ENCODE results near the gene FAF2. TPM values are rescaled to one million over a fixed set of nuclear protein-coding genes. Genes with fewer than 3 reads are reported as not detected.

FAF2 gene
- total RNA-seq, 1 donor from 2014 or later = 39.4 TPM

- DNase-seq (ENCODE audit: low spot score) = no peak
- intact Hi-C loops (cut with micrococcal nuclease) = no loop called here
- Mint-ChIP-seq H3K27me3 (ENCODE audit: low read depth) (no peaks in the 10 kb centered on the region), H3K27ac (no peak overlapping the region), H3K4me3 (ENCODE audit: low read depth) (no peak overlapping the region), H3K36me3 (ENCODE audit: low read depth) (no peaks in the 10 kb centered on the region), H3K9me3 (no peaks in the 10 kb centered on the region), H3K4me1 (ENCODE audit: low read depth) (peaks cover 12% of the 10 kb centered on the region)
Observed at GRCh38 chr5:176552332-176552869, 104.2 kb downstream of the FAF2 start.

GRCh38 chr5:176553260-176554085 lies 105.3 kb downstream of the FAF2 start:
- no peak for DNase-seq (ENCODE audit: low spot score)
- H3K36me3 Mint-ChIP-seq (ENCODE audit: low read depth) = no peaks in the 10 kb centered on the region
- H3K27me3 Mint-ChIP-seq (ENCODE audit: low read depth) = no peaks in the 10 kb centered on the region
- no peaks in the 10 kb centered on the region for H3K9me3 Mint-ChIP-seq
- intact Hi-C loops (cut with micrococcal nuclease) = no loop called here
- peaks cover 12% of the 10 kb centered on the region for H3K4me1 Mint-ChIP-seq (ENCODE audit: low read depth)
- no peak overlapping the region for H3K4me3 Mint-ChIP-seq (ENCODE audit: low read depth)
- no peak overlapping the region for H3K27ac Mint-ChIP-seq

- no peaks in the 10 kb centered on the region for H3K9me3 Mint-ChIP-seq
- peaks cover 7% of the 10 kb centered on the region for H3K27me3 Mint-ChIP-seq (ENCODE audit: low read depth)
- H3K4me1 Mint-ChIP-seq (ENCODE audit: low read depth) = peaks cover 18% of the 10 kb centered on the region
- H3K36me3 Mint-ChIP-seq (ENCODE audit: low read depth) = no peaks in the 10 kb centered on the region
- intact Hi-C loops (cut with micrococcal nuclease) = no loop called here
- H3K27ac Mint-ChIP-seq = no peak overlapping the region
- no peak for DNase-seq (ENCODE audit: low spot score)
- H3K4me3 Mint-ChIP-seq (ENCODE audit: low read depth) = no peak overlapping the region
Observed at GRCh38 chr5:176557846-176558245, 109.7 kb downstream of the FAF2 start.

Other genes with a start within 250 kb of the FAF2 start
- 32.1 and 33.3 TPM in 2 replicates for gene SIMC1, start 210.0 kb upstream of the FAF2 start, total RNA-seq
- 55.5 and 61.3 TPM in 2 replicates for gene KIAA1191, start 86.6 kb upstream of the FAF2 start, total RNA-seq
- 22.3 TPM in 2 replicates for gene ARL10, start 82.9 kb upstream of the FAF2 start, total RNA-seq
- 79.6 and 84.0 TPM in 2 replicates for gene NOP16, start 59.8 kb upstream of the FAF2 start, total RNA-seq
- 102 and 105 TPM in 2 replicates for gene HIGD2A, start 59.6 kb upstream of the FAF2 start, total RNA-seq
- 47.9 and 57.9 TPM in 2 replicates for gene CLTB, start 31.8 kb upstream of the FAF2 start, total RNA-seq
- gene RNF44, start 89.0 kb downstream of the FAF2 start, total RNA-seq = 64.7 and 70.3 TPM in 2 replicates
- gene CDHR2, start 101.0 kb downstream of the FAF2 start, total RNA-seq = 0.30 and 0.64 TPM in 2 replicates
- gene GPRIN1, start 161.8 kb downstream of the FAF2 start, total RNA-seq = 3.0 and 3.6 TPM in 2 replicates
- not detected in 2 replicates for gene SNCB, start 182.1 kb downstream of the FAF2 start, total RNA-seq
- gene EIF4E1B, start 182.3 kb downstream of the FAF2 start, total RNA-seq = not detected in 2 replicates
- gene TSPAN17, start 199.1 kb downstream of the FAF2 start, total RNA-seq = 32.7 and 33.9 TPM in 2 replicates